Measurements from ENCODE around the gene KIF17.

GRCh38 chr1:20721117-20722061 is 3.6 kb upstream of the KIF17 start:
- TF ChIP-seq CTCF (IDR thresholded peaks at IDR 0.05; ENCODE audit: insufficient read depth, low read depth, low read length) (no peak), EZH2 (IDR thresholded peaks at IDR 0.05; ENCODE audit: insufficient read depth, low read length) (no peak)
